K562 (cell line): Measurements from ENCODE around the gene RASD2. TPM values are rescaled to one million over a fixed set of nuclear protein-coding genes. Genes with fewer than 3 reads are reported as not detected.

Experiments used
- ATAC-seq: fragments of 200-7000 bp; cut with Tn5 transposase; 3 replicates; pipeline ENCODE4 v1.9.1; 2020; ENCODE audit warnings: moderate library complexity
- BruUV-seq: library from RNA; stranded (reverse); fragments of 400-500 nt; replicated peaks from 2 replicates; lab custom pipeline; 2021; lab: Mats Ljungman, UMichigan
- CTCF ChIA-PET: fragments of 300-600 bp; formaldehyde crosslinking; extraction: SDS; loops from one replicate; lab custom pipeline; 2021; ENCODE audit warnings: low intra/inter-chr PET ratio; lab: Yijun Ruan, JAX
- POLR2A ChIA-PET: fragments of 300-600, 350-650 bp; sonication (Branson Sonifier 250); formaldehyde crosslinking; extraction: SDS; loops from one replicate; lab custom pipeline; 2021; ENCODE audit warnings: antibody characterized with exemption, inconsistent platforms; lab: Yijun Ruan, JAX
- DNase-seq, 4 experiments: peaks; one replicate each; pipeline versions ENCODE4 v3.0.0 to v3.0.0-alpha.2; 2011 to 2018; ENCODE audit warnings: low spot score in 3 of 4, mixed read lengths in 3 of 4; ENCODE audit errors: extremely low read depth in 1 of 4
- FAIRE-seq: peaks from 2 replicates; lab custom pipeline; 2011; peaks lifted over from hg19 to GRCh38; lab: Jason Lieb, UNC
- H2AFZ ChIP-seq: 2 replicates; pipeline ENCODE4 v1.6.0; 2011; ENCODE audit warnings: low read depth, low read length, control low read depth, inconsistent platforms
- H3K27ac ChIP-seq: fragments of 200-600 bp; 3 replicates; pipeline ENCODE4 v1.8.0; 2011; ENCODE audit warnings: low read depth, mild to moderate bottlenecking, control low read depth, inconsistent platforms, low read length, moderate library complexity, mixed read lengths; ENCODE audit errors: extremely low read depth
- H3K27me3 ChIP-seq, 2 experiments: fragments of 300-600 bp in 1 of 2; 2 replicates in 1 of 2; 3 replicates in 1 of 2; pipeline versions ENCODE4 v1.6.0 to v1.8.0; 2011; ENCODE audit warnings: inconsistent platforms in 2 of 2, low read length in 2 of 2, mild to moderate bottlenecking in 1 of 2, mixed read lengths in 1 of 2, moderate library complexity in 1 of 2; ENCODE audit not compliant: control insufficient read depth in 2 of 2, insufficient read depth in 2 of 2
- H3K36me3 ChIP-seq: fragments of 300-600 bp; 3 replicates; pipeline ENCODE4 v1.8.0; 2011; ENCODE audit warnings: mild to moderate bottlenecking, low read length, inconsistent platforms; ENCODE audit not compliant: control insufficient read depth, insufficient read depth
- H3K4me1 ChIP-seq, 2 experiments: fragments of 200-600 bp in 1 of 2; replicated peaks in 1 of 2; 2 replicates in 1 of 2; 3 replicates in 1 of 2; pipeline versions ENCODE4 v1.5.1 to v1.8.0; 2011; ENCODE audit warnings: inconsistent platforms in 2 of 2, low read length in 2 of 2, mild to moderate bottlenecking in 1 of 2, mixed read lengths in 1 of 2, moderate library complexity in 1 of 2; ENCODE audit not compliant: control insufficient read depth in 2 of 2, insufficient read depth in 2 of 2
- H3K4me2 ChIP-seq: 2 replicates; pipeline ENCODE4 v1.6.1; 2011; ENCODE audit warnings: low read length, control low read depth, inconsistent platforms, mixed read lengths; ENCODE audit not compliant: insufficient read depth
- H3K4me3 ChIP-seq: fragments of 200-600 bp; sonication (generic), shearing (Covaris generic); 2 replicates; pipeline ENCODE4 v1.5.1; 2016; ENCODE audit warnings: control low read depth, inconsistent platforms
- H3K79me2 ChIP-seq: fragments of 200-600 bp; 3 replicates; pipeline ENCODE4 v1.8.0; 2011; ENCODE audit warnings: low read length, inconsistent platforms; ENCODE audit not compliant: control insufficient read depth, insufficient read depth
- H3K9ac ChIP-seq, 2 experiments: 2 replicates each; pipeline versions ENCODE4 v1.6.0 to v1.6.1; 2011; ENCODE audit warnings: low read depth in 2 of 2, low read length in 2 of 2, control low read depth in 1 of 2, inconsistent platforms in 1 of 2, mild to moderate bottlenecking in 1 of 2, mixed read lengths in 1 of 2; ENCODE audit not compliant: insufficient read depth in 1 of 2
- H3K9me1 ChIP-seq: one replicate; pipeline ENCODE4 v1.6.0; 2011; ENCODE audit warnings: inconsistent platforms, mild to moderate bottlenecking, low read length, moderate library complexity; ENCODE audit not compliant: control insufficient read depth, insufficient read depth
- H3K9me3 ChIP-seq: replicated peaks from 2 replicates; pipeline ENCODE4 v1.5.1; 2011; ENCODE audit warnings: low read depth, low read length, inconsistent platforms; ENCODE audit not compliant: control insufficient read depth, insufficient read depth
- H4K20me1 ChIP-seq: replicated peaks from 2 replicates; pipeline ENCODE4 v1.6.1; 2011; ENCODE audit warnings: low read length, inconsistent platforms, mixed read lengths; ENCODE audit not compliant: control insufficient read depth, insufficient read depth
- CREM ChIP-seq: IDR thresholded peaks from 2 replicates; pipeline ENCODE4 v1.6.1; 2014; ENCODE audit warnings: antibody characterized with exemption, low read depth
- LEF1 ChIP-seq: fragments of 450-650 bp; IDR thresholded peaks from 2 replicates; pipeline ENCODE4 v1.6.1; 2016; ENCODE audit warnings: mild to moderate bottlenecking
- NRF1 ChIP-seq, 2 experiments: fragments of 450-650 bp; IDR thresholded peaks in 1 of 2; conservative IDR thresholded peaks in 1 of 2; 2 replicates each; pipeline ENCODE4 v1.6.1; 2014; ENCODE audit warnings: mild to moderate bottlenecking in 2 of 2
- RBM39 ChIP-seq: fragments of 200-400 bp; formaldehyde crosslinking; optimal IDR thresholded peaks from 2 replicates; pipeline ENCODE3; 2018; ENCODE audit warnings: low read depth, low read length
- SOX6 ChIP-seq: fragments of 450-650 bp; IDR thresholded peaks from 2 replicates; pipeline ENCODE4 v1.6.1; 2014; ENCODE audit warnings: mild to moderate bottlenecking
- TFAP4 ChIP-seq: sonication (generic); formaldehyde crosslinking; IDR thresholded peaks from 2 replicates; pipeline ENCODE4 v1.8.0; 2022; ENCODE audit warnings: missing genetic modification reagents, mild to moderate bottlenecking, moderate library complexity, borderline replicate concordance
- ZNF407 ChIP-seq: fragments of 450-650 bp; IDR thresholded peaks from 2 replicates; pipeline ENCODE4 v1.6.1; 2016; ENCODE audit warnings: low read depth
- WGBS: fragments of 100-300 bp; shearing (Covaris generic); methylation state at CpG from one replicate; pipeline ENCODE4 v1.1.6; 2016; ENCODE audit warnings: low coverage, mixed read lengths; ENCODE audit not compliant: insufficient coverage; ENCODE audit errors: missing lambda C conversion rate; 5-methylcytosine and 5-hydroxymethylcytosine counted together
- in situ Hi-C: fragments of 300-500 bp; cut with MboI; formaldehyde crosslinking; loops from 4 replicates; pipeline ENCODE4 v1.15.0; 2018; ENCODE audit warnings: inconsistent platforms, mixed read lengths
- intact Hi-C: fragments of 100-400 bp; cut with micrococcal nuclease; formaldehyde crosslinking; loops from 2 replicates; pipeline ENCODE4 v1.14.2; 2022
- polyA plus RNA-seq, 8 experiments: library from polyadenylated mRNA; depleted of rRNA in 4 of 8; stranded (reverse) in 5 of 8; unstranded in 3 of 8; fragments of >200 nt; fragmentation: Nextera tagmentation in 2 of 8; fragmentation: Illumina TruSeq in 1 of 8; extraction: Ambion mirVana in 2 of 8; extraction: Trizol in 1 of 8; gene quantifications; 2 replicates each; pipeline versions ENCODE4 v1.2.1 to v1.2.3, GENCODE V29; 2011 to 2014; ENCODE audit warnings: inconsistent platforms in 1 of 8, missing spikeins in 1 of 8
- total RNA-seq, 7 experiments: library from RNA; depleted of rRNA in 6 of 7; stranded (reverse); fragments of >200 nt in 6 of 7; fragmentation: Illumina TruSeq in 2 of 7; extraction: Trizol in 2 of 7; gene quantifications; 2 replicates each; pipeline versions ENCODE4 v1.2.1 to v1.2.3, GENCODE V29; 2011 to 2021; ENCODE audit warnings: low replicate concordance in 1 of 7

RASD2 gene
- total and polyA plus RNA-seq, 9 of the 15 experiments (the other 6 are each of a cell fraction or from before 2014, with no cell fraction given): 0.05 TPM; not detected in 8

GRCh38 chr22:35552196-35552842, 11.7 kb downstream of the RASD2 start:
- H3K4me1 ChIP-seq: peaks cover 3 to 20% of the 10 kb centered on the region in 2 experiments; a peak in 3 of 5 replicates
- intact Hi-C loops (no loop called here), in situ Hi-C loops (no loop called here)
- ATAC-seq (peak; percentile 97), DNase-seq (peak; percentile 80 to 93 (median 92)), FAIRE-seq (peak; percentile 91)
- H3K4me3 ChIP-seq: no peak overlapping the region
- H2AFZ ChIP-seq: peak overlapping the region; percentile 74; the same call in 1 of the 2 replicates
- CTCF ChIA-PET: no interaction called here
- no peaks in the 10 kb centered on the region for H3K9me3 ChIP-seq
- TF ChIP-seq CREM: 0 out of 2 replicates have a peak, but pooled peaks have one; percentile 11
- peak; percentile 46 to 58; a peak in 3 of 4 replicates for TF ChIP-seq NRF1 (conservative IDR thresholded peaks at IDR 0.05 in 1 of 2, IDR thresholded peaks at IDR 0.05 in 1 of 2)
- no peak for TF ChIP-seq RBM39
- peak; percentile 77; the same call in 1 of the 2 replicates for TF ChIP-seq TFAP4 (CRISPR knock-in tag)
- TF ChIP-seq LEF1: 0 out of 2 replicates have a peak, but pooled peaks have one; percentile 24
- no peak for TF ChIP-seq ZNF407
- peak; percentile 59; the same call in 1 of the 2 replicates for TF ChIP-seq SOX6
- H3K36me3 ChIP-seq: no peaks in the 10 kb centered on the region
- H3K27ac ChIP-seq: no peak overlapping the region
- BruUV-seq: no TSS peak
- no peaks in the 10 kb centered on the region for H3K9me1 ChIP-seq
- peaks cover 5% of the 10 kb centered on the region; the same call in 1 of the 2 replicates for H4K20me1 ChIP-seq
- no peaks in the 10 kb centered on the region for H3K79me2 ChIP-seq
- peaks cover 11 to 74% of the 10 kb centered on the region in 2 experiments; a peak in 4 of 5 replicates for H3K27me3 ChIP-seq
- no peak overlapping the region; a peak in 1 of 4 replicates for H3K9ac ChIP-seq
- WGBS: 5% methylated on average over 13 of the region's 13 CpGs
- POLR2A ChIA-PET: no interaction called here
- peak overlapping the region; percentile 75 for H3K4me2 ChIP-seq
